ENCODE data around the gene PLEKHM1. TPM values are rescaled to one million over a fixed set of nuclear protein-coding genes. Genes with fewer than 3 reads are reported as not detected.

Gene PLEKHM1
- total RNA-seq, 2 experiments from 2014 or later = 21.3 to 22.1 TPM

Other genes starting within 250 kb of the PLEKHM1 start
- under 1 TPM in 1 of 2 experiments, not detected in 1; 0.12 TPM for gene SPATA32, start 228.6 kb downstream of the PLEKHM1 start, total RNA-seq
- 10 to 100 TPM; 62.9 to 65.0 TPM for gene MAP3K14, start 173.7 kb downstream of the PLEKHM1 start, total RNA-seq
- 10 to 100 TPM; 41.7 to 44.3 TPM for gene ARHGAP27, start 57.9 kb downstream of the PLEKHM1 start, total RNA-seq